Caki2 (cell line): ENCODE results near the gene KLHL25. TPM values are rescaled to one million over a fixed set of nuclear protein-coding genes. Genes with fewer than 3 reads are reported as not detected.

ENCODE experiments used
- DNase-seq: peaks from one replicate; pipeline ENCODE4 v3.0.0-alpha.2; 2015; ENCODE audit warnings: low read depth
- in situ Hi-C: cut with HindIII; loops from 2 replicates; pipeline ENCODE4 v1.10.0; 2016; ENCODE audit warnings: low sequenced_read_pairs, low pct_unique_long_range_greater_than_20kb, mixed read lengths
- total RNA-seq: library from RNA; depleted of rRNA; stranded (reverse); fragments of >200 nt; shearing (Covaris generic); gene quantifications from 2 replicates; pipeline ENCODE4 v1.2.3, GENCODE V29; 2014; ENCODE audit warnings: low replicate concordance

Gene KLHL25
- total RNA-seq, 1 experiment from 2014 or later = 2.7 TPM

DNA sequence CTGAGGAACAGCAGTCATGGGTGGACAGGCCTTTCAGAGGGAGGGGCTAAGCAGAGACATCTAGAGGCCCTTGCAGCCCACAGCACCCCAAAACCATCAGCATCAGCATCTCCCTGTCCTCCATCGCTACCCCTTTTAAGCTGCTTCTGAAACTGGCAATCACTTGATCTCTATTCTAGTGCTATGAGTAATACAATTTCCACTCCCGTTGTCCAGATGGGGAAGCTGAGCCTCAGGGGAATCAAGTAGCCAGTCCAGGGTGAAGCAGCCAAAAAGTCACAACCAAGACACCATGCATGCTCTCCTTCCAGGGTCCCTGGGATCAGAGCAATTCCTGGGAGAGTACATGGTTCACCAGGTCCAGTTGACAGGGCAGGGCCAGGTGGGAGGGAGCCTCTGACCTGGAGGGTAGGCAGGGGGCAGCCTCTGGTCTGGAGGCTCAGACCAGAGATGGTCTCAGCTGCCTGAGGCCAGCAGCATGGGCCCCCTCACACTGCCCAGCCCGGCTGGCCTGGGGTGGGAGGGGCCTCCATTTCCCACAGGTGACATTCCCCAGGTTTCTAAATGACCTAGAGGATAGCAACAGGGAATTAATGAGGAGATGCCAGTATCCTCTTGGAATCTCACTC lies 30.0 kb downstream of the KLHL25 start:
- in situ Hi-C loops = no loop called here
- no peak for DNase-seq

DNA sequence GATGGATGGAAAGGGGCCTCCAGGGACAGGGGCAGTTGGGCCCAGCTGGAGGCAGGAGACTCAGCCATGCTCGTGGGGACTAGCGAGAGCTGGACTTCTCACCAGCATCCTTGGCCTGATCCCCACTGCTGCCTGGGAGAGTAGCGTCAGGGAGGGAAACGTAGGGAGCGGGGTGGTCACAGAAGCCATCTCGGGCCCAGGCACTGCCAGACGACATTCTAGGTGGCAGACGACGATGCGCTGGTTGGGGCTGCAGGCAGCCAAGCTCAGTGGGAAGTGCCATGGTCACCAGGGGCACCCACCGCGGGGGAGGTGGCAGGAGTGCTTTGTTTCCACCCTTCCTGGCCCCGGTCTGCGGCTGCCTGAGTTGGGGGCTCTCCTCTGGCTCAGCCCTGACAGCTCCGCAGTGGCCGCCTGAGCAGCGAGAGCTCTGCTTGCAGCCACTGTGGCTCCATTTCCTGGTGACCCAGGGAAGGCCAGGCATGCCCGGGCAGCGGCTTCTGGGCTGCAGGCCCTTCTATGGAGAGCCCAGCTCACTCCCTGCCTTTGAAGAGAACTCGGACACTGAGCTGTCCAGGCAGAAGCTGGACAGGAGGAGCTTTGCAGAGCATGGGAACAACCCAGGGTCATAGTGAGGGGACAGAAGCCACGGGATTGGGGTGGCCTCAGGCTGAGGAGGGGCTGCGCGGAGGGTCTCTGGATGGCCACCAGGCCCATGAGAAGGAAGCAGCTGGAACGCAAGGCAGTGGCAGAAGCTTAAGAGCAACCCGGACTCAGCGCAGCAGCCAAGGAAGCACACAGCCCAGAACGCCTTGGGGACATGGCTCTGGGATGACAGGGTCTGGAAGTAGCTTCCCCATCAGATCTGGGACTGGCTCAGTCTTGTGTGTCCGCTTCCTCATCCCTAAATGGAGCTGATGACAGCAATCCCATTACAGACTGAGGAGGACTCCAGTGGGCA lies 30.8 kb downstream of the KLHL25 start:
- in situ Hi-C loops = no loop called here
- DNase-seq = no peak

DNA sequence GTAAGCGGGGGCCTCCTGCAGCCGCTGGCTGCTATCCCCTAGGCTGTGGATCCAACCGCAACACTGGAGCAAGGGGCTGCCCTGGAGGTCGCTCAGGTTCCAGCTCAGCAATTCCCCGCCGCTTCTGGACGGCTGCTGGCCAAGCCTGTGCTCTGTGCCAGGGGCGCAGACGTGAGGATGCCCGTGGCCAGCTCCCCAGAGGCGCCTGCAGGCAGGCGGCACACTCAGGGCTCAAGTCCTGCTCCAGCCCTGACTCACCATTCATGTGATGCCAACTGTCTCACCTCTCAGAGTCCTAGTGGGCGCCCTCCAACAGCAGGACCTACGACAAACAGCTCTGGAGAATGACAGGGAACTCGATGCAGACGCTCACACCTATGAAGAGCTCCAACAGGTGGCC lies 31.6 kb downstream of the KLHL25 start:
- no peak for DNase-seq
- in situ Hi-C loops = no loop called here

DNA sequence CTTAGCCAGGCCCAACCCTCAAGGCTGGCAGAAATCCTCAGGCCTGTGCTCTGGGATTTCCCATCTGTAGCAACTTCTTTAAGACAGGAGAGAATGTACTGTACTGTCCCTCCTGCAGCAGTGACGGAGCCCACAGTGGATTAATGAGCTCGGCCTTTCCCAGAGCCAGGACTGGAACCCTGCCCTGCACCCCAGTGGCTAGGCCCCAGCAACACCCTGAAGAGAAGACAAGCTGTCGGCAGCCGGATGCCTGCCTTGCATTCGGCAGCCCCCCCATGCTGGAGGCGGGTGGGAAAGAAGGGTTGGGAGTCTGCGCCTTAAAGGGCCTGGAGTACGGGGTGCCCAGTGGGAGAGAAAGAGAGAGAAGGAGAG lies 32.0 kb downstream of the KLHL25 start:
- DNase-seq = no peak
- in situ Hi-C loops = no loop called here

DNA sequence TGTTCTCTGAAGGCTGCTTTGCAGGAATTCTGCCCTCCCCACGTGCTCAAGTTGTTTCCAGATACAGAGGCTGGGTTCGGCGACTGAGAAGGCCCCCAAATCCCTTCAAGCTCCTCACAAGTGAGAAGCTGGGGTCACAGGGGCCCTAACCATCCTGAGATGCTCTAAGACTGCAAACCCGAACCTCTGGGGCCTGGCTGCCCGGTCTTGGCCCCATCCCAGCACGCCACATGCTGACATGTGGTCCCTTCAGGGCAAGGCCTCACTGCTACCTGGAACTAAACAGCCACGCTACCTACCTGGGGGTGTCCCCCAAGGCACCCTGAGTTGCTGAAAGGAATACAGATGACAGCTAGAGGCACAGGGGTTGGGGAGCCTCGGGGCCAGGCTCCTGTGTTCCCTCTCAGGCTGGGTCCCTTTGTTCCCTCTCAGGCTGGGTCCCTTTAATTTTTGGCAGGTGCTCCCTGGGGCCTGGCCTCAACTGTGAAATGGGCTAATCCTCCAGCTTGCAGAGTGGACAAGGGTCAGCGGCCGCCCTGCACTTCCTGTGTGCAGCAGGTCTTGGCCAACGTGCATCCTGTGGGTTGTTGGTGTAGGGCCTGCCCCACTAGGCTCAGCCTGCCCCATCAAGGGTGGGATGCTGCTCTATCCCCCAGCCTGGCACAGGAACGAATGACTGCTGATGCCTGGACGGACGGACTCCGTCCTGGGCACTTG lies 32.5 kb downstream of the KLHL25 start:
- in situ Hi-C loops = no loop called here
- no peak for DNase-seq

DNA sequence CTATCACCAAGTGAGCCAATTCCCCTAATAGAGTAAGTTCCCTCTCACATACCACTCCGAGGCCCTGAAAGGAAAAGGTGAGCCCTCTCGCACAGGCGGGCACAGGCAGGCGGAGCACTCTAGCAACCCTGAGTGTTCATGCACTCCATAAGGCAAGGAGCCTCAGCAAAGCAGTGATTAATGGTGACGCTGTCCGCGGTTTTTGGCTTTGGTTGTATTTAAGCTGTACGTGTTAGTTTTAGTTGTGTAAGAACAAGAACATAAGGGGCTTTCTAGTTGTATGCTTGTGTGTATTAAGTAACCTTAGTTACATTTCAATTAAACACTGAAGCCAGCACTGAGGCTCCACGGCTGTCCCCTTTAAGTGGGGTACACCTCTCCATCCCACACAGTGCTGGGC lies 33.1 kb downstream of the KLHL25 start:
- in situ Hi-C loops = no loop called here
- no peak for DNase-seq

DNA sequence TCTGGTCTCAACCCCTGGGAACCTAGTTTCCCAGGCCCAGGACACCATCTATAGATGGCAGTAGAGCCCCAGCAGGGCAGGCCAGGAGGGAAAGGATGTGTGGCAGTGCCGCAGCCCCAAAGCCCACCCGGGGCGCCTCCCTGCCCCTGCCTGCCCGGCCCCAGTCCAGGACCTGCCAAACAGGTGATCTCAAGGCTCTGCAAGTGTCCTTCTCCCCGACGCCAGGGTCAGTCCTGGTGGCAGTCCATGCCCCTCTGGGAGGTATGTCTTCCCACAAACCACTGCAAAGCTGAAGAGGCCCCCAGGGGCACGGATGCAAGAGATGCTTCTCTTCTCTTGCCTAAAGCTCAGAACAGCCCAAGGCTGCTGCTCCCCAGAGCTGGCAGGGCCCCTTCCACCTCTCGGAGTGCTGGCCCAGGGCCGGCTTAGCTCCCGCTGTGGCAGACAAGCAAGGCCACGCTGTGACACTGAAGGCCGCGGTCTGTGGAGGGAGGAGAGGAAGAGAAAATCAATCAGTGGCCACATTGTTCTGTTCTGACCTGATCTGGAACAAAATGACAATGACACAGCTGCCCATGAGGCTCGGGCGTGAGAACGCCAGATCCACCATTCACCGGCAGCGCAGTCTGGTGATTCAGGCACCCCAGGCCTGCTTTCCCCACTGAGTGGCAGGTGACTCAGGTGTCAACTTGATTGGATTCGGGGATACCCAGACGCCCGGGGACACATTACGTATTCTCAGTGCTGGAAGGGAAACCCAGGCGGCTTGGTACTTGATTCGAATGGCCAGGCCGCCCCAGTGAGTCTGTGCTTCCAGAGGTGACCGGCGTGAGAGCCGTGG lies 34.0 kb downstream of the KLHL25 start:
- in situ Hi-C loops = no loop called here

DNA sequence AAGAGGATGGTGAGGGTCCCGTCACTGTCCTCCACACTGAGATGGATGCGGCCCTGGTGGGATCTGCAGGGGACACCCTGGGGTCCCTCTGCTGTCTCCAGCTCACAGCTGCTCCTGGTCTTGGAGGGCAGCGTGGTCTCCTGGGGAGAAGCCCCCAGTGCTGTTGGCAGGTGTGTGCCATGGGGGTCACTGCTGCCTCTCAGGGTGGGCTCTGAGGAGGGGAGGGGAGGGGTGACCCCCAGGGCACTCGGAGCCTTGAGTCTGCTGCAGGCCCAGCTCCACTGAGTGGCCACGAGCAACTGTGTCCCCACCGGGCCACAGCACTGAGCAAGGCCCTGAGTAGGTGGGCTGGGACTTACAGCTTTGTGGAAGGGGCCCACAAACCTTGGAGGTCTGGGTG lies 34.7 kb downstream of the KLHL25 start:
- no peak for DNase-seq
- in situ Hi-C loops = no loop called here

More for the DNA sequence above, 34.0 kb downstream of the KLHL25 start:
- DNase-seq = no peak

DNA sequence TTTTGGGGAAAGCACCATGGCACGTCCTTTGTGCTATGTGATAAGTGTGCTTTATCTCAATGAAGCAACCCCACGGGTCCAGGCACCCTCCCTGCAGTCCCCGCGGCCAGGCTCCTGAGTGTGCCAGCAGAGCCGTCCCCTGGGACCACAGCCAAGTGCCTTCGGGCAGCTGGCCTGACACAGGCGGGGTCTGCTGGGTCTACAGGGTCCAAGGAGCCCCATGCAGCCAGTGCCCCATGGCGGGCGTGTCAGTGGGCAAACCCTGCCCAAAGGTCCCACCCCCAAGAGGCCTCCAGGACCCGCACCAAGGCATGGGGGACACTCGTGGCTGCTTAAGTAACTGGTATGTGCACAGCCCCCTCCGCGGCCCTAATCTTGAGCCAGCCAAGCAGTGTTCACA lies 35.3 kb downstream of the KLHL25 start:
- no peak for DNase-seq
- in situ Hi-C loops = no loop called here

DNA sequence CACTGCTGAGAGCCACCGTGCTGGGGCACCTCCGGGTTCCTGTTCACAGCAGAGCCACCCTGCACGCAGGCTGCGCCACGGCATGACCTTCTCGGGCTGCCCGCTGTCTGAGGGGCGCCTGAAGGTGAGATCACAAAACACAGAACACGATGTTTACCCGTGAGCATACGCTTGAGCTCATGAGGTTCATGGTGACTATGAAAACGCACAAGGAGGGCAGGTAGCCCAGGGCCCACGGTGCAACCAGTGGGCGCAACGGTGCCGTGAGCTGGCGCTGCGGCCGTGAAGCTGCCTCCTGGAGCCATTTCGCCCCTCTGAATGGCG lies 36.1 kb downstream of the KLHL25 start:
- in situ Hi-C loops = no loop called here
- no peak for DNase-seq

DNA sequence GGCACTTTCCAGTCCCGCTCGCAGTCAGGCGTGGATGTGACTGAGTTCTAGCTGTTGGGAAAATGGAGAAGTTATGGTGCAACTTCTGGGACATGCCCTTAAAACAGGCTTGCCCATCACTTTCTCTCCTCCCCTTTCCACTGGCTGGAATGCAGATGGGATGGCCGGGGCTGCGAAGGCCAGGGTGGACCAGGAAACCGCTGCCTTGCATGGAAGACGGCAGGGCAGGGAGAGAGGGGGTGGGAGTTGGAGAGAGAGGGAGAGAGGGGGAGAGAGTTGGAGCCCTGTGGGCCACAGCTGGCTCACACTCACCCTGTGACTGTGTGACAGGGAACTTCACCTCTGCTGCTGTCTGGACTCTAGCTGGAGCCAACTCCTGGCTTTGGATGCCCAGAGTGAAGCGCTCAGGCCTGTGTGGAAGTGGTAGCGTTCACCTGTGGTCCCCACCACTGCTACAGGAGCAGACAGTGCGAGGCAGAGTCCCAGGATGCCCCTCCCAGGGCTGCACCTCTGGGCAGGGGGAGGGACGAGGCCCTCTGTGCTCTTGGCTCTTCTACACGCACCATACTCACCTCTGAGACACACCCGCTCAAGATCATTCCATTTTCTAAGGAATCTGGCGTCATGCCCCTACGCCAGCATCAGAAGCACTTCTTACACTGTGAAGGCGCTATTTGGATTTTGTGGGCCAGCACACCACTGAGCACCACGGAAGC lies 36.6 kb downstream of the KLHL25 start:
- no peak for DNase-seq
- in situ Hi-C loops = no loop called here

DNA sequence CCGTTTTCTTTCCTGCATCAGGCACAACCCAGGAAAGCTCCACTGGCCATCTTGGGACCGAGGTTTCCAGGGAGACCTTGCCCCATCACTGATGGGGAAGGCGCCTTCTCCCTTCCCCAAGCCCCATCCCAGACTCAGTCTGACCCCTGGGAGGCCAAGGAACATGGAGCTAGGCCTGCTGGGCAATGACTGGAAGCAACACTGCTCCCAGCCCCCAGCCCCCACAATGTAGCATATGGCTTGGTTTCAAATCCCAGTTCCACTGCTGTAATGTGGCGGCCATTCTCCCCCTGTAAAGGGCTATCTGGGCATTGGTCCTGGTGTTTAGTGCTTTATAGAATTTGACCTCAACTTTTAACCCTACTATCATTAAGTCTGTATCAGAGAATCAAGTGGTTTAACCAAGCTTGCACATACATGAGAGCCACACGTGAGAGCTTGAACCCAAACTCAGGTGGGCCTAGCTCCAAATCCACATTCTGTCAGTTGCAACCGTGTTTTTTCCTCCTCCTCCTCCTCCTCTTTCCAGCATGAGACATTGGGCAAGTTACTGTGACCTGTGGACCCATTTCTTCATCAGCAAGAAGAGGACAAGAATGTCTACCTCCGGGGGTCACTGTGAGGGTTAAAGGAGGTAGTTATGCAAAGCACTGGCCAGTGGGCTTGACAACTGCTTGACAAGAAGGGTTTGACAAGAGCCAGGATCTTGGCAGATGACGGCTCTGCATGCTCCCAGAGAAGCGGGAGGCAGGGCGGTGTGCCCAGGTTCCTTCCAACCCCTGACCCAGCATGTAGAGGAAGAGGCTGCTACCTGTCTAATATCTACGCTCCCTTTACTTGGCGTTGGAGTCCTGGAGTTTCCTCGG lies 37.4 kb downstream of the KLHL25 start:
- in situ Hi-C loops = no loop called here
- DNase-seq = no peak

DNA sequence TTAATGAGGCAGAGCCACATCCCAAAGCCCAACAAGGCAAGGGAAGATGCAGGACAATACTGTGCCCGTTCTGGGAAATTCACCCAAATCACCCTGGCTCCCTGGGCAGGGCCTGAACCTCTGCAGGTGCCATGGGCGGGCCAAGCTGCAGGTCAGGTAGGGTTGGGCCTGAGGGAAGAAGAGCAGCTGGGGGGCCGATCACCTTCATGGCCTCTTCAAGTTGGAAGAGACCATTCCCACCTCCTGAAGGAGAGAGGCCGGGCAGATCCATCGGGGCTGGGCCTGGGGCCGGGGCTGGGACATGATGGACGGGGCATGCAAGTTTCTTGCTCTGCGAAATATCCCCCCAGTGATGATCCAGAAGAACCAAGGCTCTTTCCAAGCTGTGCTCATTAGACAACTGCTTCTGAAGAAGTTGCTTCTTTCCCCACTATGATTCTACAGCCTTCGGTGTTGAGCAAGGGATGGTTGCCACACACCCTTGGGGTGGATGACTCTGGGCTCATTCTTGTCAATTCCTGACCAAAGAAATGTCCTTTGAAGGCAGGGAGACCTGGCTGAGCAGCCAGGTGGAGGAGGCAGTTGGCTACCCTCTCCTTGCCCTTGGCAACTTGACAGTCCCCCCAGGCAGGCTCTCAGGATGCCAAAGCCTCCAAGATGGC lies 38.2 kb downstream of the KLHL25 start:
- in situ Hi-C loops = no loop called here
- DNase-seq = no peak

DNA sequence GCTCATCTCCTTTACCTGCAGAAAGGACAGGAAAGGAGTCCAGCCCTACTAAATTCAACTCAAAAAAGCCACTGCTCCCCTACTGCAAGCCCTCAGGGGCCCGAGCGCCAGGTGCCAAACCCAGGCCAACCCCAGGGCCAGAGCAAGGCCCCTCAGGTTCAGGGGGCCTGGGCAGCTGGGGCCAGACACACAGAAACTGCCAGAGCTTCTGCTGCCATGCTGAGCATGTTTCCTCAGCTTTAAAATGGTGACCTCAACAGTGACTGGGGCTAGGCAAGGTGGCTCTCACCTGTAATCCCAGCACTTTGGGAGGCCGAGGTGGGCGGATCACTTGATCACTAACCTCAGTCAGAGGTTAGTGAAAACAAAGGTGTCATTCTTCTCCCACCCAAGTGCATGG lies 38.8 kb downstream of the KLHL25 start:
- DNase-seq = no peak
- in situ Hi-C loops = no loop called here

DNA sequence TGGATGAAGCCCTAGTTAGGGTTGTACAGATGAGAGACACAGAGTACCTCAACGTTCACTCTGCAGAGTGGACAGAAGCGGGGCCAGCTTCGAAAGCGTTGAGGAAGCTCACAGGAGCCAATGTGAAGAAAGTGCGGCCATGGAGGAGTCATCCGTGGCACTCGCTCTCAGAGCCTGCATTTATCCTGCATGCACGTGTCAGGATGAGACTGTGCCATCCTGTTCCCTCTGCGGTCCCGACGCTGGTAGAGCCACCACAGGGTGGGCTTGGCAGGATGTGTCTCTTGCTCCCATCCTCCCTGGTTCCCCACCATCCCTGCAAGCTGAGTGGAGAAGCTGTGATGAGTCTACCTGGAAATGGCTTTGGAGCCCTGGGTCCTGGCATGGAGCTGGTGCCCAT lies 39.3 kb downstream of the KLHL25 start:
- in situ Hi-C loops = no loop called here

DNA sequence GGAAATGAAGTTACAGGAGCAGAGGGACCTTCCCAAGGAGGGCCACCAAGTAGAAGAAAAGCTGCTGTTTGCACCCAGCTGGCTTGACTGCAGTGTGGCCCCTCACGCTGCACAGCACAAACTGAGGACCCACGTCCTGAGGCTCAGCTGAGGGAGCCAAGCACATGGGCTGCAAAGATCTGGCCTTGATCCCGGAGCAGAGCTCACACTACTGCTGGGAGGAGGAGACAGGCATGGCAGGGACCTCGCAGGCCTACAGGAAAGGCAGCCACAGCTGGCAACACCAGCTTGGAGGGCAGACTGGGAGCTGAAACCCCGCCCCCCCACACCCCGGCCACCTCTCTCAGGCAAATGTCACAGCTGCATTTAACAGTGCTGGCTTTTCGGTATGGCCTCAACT lies 39.7 kb downstream of the KLHL25 start:
- in situ Hi-C loops = no loop called here
- no peak for DNase-seq

More for the DNA sequence above, 39.3 kb downstream of the KLHL25 start:
- no peak for DNase-seq
